ENCODE data around the gene DDX60.
"Not testable (repeated sequence)": the region's sequence is repeated elsewhere in the genome, so short reads cannot be mapped to it uniquely, and the experiment has no call there.

Gene DDX60

DNA sequence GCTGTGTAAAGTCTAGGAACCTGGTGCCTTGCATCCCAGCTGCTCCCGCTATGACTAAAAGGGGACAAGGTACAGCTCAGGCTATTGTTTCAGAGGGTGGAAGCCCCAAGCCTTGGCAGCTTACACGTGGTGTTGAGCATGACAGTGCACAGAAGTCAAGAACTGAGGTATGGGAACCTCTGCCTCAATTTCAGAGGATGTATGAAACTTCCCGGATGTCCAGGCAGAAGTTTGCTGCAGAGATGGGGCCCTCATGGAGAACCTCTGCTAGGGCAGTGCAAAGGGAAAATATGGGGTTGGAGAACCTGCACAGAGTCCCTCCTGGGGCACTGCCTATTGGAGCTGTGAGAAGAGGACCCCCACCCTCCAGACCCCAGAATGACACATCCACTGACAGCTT, 76.6 kb downstream of the DDX60 start:
- no peak for TF ChIP-seq CTCF (IDR thresholded peaks at IDR 0.05; ENCODE audit: low read depth, low read length)
- H3K9me3 ChIP-seq = no peaks in the 10 kb centered on the region
- no peak for DNase-seq
- no peaks in the 10 kb centered on the region for H3K36me3 ChIP-seq
- no peaks in the 10 kb centered on the region for H3K27me3 ChIP-seq
- H3K4me3 ChIP-seq (ENCODE audit: low read depth, low read length) = no peak overlapping the region
- H3K4me1 ChIP-seq = no peaks in the 10 kb centered on the region

DNA sequence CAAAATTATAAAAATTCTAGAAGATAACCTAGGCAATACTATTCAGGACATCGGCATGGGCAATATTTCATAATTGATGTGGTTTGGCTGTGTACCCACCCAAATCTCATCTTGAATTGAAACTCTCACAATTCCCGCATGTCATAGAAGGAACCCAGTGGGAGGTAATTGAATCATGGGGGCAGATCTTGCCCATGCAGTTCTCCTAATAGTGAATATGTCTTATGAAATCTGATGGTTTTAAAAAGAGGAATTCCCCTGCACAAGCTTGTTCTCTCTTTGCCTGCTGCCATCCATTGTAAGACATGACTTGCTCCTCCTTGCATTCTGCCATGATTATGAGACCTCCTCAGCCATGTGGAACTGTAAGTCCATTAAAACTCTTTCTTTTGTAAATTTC, 77.7 kb downstream of the DDX60 start:
- DNase-seq = no peak
- H3K9me3 ChIP-seq = no peaks in the 10 kb centered on the region
- no peaks in the 10 kb centered on the region for H3K4me1 ChIP-seq
- no peaks in the 10 kb centered on the region for H3K27me3 ChIP-seq
- TF ChIP-seq CTCF (IDR thresholded peaks at IDR 0.05; ENCODE audit: low read depth, low read length) = no peak
- no peak overlapping the region for H3K4me3 ChIP-seq (ENCODE audit: low read depth, low read length)
- H3K36me3 ChIP-seq = no peaks in the 10 kb centered on the region

- TF ChIP-seq CTCF (IDR thresholded peaks at IDR 0.05; ENCODE audit: low read depth, low read length) = no peak
Measured at GRCh38 chr4:168221301-168221700, 97.3 kb downstream of the DDX60 start.

DNA sequence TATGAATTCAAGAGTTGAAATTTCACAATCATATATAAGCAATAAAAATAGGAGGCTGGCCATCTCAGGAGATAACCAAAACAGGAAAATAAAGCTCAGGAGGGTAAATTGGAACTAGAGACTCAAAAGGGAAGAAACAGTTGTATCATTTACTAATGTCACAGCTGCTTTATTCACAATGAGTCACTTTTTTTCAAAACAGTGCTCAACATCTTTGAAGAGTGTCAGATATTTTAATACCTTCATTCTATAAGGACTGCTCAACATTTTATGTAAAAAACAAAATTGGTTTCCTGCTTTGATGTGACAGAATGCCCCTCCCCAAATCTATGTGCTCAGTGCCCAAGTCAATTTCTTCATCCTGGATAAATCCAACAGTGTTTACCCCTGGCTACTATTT, 97.7 kb downstream of the DDX60 start:
- no peak for TF ChIP-seq CTCF (IDR thresholded peaks at IDR 0.05; ENCODE audit: low read depth, low read length)
- no peak for DNase-seq
- no peak overlapping the region for H3K4me3 ChIP-seq (ENCODE audit: low read depth, low read length)
- no peaks in the 10 kb centered on the region for H3K27me3 ChIP-seq
- no peaks in the 10 kb centered on the region for H3K36me3 ChIP-seq
- H3K9me3 ChIP-seq = no peaks in the 10 kb centered on the region
- H3K4me1 ChIP-seq = no peaks in the 10 kb centered on the region

More at GRCh38 chr4:168221301-168221700, 97.3 kb downstream of the DDX60 start:
- Histone ChIP-seq H3K4me3 (ENCODE audit: low read depth, low read length) (no peak overlapping the region), H3K4me1 (no peaks in the 10 kb centered on the region), H3K9me3 (no peaks in the 10 kb centered on the region), H3K36me3 (no peaks in the 10 kb centered on the region), H3K27me3 (no peaks in the 10 kb centered on the region)
- DNase-seq = no peak

DNA sequence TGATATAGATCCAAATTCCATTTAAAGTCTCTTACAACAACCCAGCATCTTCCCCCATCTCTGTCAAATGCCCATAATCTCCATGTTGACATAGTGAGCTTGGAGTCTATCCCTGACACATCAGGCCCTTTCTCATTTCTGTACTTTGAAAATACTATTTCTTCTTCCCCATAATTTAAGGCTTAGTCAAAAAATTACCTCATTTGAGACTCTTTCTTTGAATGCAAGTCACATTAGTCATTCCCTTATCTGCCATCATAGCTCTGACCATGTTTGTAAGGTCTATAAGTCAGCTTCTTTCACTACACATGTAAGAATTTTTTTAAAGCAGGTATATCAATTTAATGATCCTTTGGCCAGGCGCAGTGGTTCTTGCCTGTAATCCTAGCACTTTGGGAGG, 99.9 kb downstream of the DDX60 start:
- DNase-seq = no peak
- no peak for TF ChIP-seq CTCF (IDR thresholded peaks at IDR 0.05; ENCODE audit: low read depth, low read length)
- no peaks in the 10 kb centered on the region for H3K36me3 ChIP-seq

DNA sequence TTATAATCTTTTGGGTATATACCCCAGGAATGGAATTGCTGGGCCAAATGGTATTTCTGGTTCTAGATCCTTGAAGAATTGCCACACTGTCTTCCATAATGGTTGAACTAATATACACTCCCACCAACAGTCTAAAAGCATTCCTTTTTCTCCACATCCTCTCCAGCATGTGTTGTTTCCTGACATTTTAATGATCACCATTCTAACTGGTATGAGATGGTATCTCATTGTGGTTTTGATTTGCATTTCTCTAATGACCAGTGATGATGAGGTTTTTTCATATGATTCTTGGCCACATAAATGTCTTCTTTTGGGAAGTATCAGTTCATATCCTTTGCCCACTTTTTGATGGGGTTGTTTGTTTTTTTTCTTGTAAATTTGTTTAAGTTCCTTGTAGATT, 105.0 kb downstream of the DDX60 start:
- DNase-seq; H3K27me3 ChIP-seq; H3K4me1 ChIP-seq; H3K9me3 ChIP-seq; H3K4me3 ChIP-seq (ENCODE audit: low read depth, low read length); H3K36me3 ChIP-seq: not testable (repeated sequence)

More for the DNA sequence above, 99.9 kb downstream of the DDX60 start:
- Histone ChIP-seq H3K27me3 (no peaks in the 10 kb centered on the region), H3K9me3 (no peaks in the 10 kb centered on the region), H3K4me1 (no peaks in the 10 kb centered on the region), H3K4me3 (ENCODE audit: low read depth, low read length) (no peak overlapping the region)

- H3K27me3 ChIP-seq = no peaks in the 10 kb centered on the region
- H3K36me3 ChIP-seq = no peaks in the 10 kb centered on the region
- no peak for DNase-seq
- no peak overlapping the region for H3K4me3 ChIP-seq (ENCODE audit: low read depth, low read length)
- no peaks in the 10 kb centered on the region for H3K9me3 ChIP-seq
- H3K4me1 ChIP-seq = no peaks in the 10 kb centered on the region
- no peak for TF ChIP-seq CTCF (IDR thresholded peaks at IDR 0.05; ENCODE audit: low read depth, low read length)
Measured at GRCh38 chr4:168212656-168213055, 105.9 kb downstream of the DDX60 start.
